HG03378 (cell line): ENCODE measurements around the gene LENG8.

ENCODE experiments used
- ATAC-seq: cut with Tn5 transposase; IDR thresholded peaks from one replicate; pipeline ENCODE4 v1.9.1; 2021; ENCODE audit warnings: mild to moderate bottlenecking, moderate library complexity; ENCODE audit not compliant: unreplicated experiment

LENG8 gene

GRCh38 chr19:54448774-54449700 is at the start of gene LENG8:
TSS of gene LENG8 (plus strand) at chr19:54449199. CDS start at chr19:54451345, 2,146 bp downstream.
- peak; percentile 78 for ATAC-seq

- no peak for ATAC-seq
Measured at GRCh38 chr19:54400913-54401312, 48.1 kb upstream of the LENG8 start.

- no peak for ATAC-seq
Measured at GRCh38 chr19:54403054-54403453, 45.9 kb upstream of the LENG8 start.

GRCh38 chr19:54405628-54406027 is 43.4 kb upstream of the LENG8 start:
- ATAC-seq = no peak

GRCh38 chr19:54407780-54408179 is 41.2 kb upstream of the LENG8 start:
- no peak for ATAC-seq

GRCh38 chr19:54408456-54409026 is 40.5 kb upstream of the LENG8 start:
- ATAC-seq = no peak

- no peak for ATAC-seq
Measured at GRCh38 chr19:54411033-54411432, 38.0 kb upstream of the LENG8 start.

- no peak for ATAC-seq
Measured at GRCh38 chr19:54412877-54413276, 36.1 kb upstream of the LENG8 start.

GRCh38 chr19:54414156-54414555 is 34.8 kb upstream of the LENG8 start:
- ATAC-seq = no peak

GRCh38 chr19:54415208-54415900 is 33.6 kb upstream of the LENG8 start, which contains the start of gene TTYH1:
TSS of gene TTYH1 (plus strand) at chr19:54415464. CDS start at chr19:54415553, 89 bp downstream.
- no peak for ATAC-seq

- ATAC-seq = no peak
Measured at GRCh38 chr19:54415901-54416673, 32.9 kb upstream of the LENG8 start.

GRCh38 chr19:54416695-54417491 is 32.1 kb upstream of the LENG8 start:
- ATAC-seq = no peak

GRCh38 chr19:54418030-54418929 is 30.7 kb upstream of the LENG8 start:
- ATAC-seq = no peak

GRCh38 chr19:54418930-54419800 is 29.8 kb upstream of the LENG8 start:
- no peak for ATAC-seq

GRCh38 chr19:54420068-54420382 is 29.0 kb upstream of the LENG8 start:
- ATAC-seq = no peak

GRCh38 chr19:54420383-54421168 is 28.4 kb upstream of the LENG8 start:
- ATAC-seq = no peak

- no peak for ATAC-seq
Measured at GRCh38 chr19:54421169-54421516, 27.9 kb upstream of the LENG8 start.

- ATAC-seq = no peak
Measured at GRCh38 chr19:54421521-54421920, 27.5 kb upstream of the LENG8 start.
